ENCODE data around the gene FOXE3.

Gene FOXE3

DNA sequence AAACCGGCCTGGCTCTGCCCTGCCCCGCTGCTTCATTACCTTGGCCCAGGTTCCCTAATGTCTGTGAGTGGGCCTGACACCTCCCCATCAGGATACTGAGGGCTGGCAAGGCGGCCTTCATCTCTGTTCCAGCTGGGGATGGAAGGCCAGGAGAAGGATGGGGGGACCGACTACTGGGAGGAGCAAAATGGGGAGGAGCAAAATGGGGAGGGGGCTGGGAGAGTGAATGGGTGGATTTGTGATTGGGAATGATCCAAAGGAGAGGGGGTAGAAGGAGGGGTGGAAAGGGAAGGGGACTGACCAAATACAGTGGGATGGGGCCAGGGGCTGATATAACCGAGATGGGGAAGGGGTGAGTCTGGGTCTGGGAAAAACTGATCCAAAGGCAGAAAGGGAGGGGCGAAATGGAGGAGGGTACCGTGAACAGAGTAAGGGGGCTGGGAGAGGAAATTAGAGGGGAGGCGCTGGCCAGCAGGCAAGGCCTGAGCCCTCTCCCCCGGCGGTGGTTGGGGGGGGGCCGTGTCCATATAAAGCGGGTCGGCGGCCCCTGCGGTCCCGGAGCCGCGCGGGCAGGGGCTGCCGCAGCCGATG is at the start of gene FOXE3:
Gene FOXE3, plus strand, starts transcription at position 558 of the 591 bp plus-strand sequence. Its CDS starts 31 bp downstream, at position 589.
- Histone ChIP-seq H3K9ac (ENCODE audit: low read length) (no peak within 1 kb of the TSS), H3K9me2 (replicated peaks; ENCODE audit: insufficient read depth, low read length) (no peaks in the 10 kb centered on the region), H3K79me2 (ENCODE audit: low read length) (no peaks in the 10 kb centered on the region), H2AFZ (ENCODE audit: low read length) (no peak within 1 kb of the TSS), H3K36me3 (replicated peaks; ENCODE audit: insufficient read depth, low read length) (no peaks in the 10 kb centered on the region), H3K9me3 (replicated peaks; ENCODE audit: insufficient read depth, low read length) (no peaks in the 10 kb centered on the region), H3K4me1 (ENCODE audit: low read length) (no peaks in the 10 kb centered on the region), H3K27me3 (replicated peaks; ENCODE audit: insufficient read depth, low read length) (no peaks in the 10 kb centered on the region), H4K20me1 (ENCODE audit: insufficient read depth, low read length) (no peaks in the 10 kb centered on the region), H3K4me3 (ENCODE audit: low read length) (no peak within 1 kb of the TSS), H3F3A (ENCODE audit: insufficient read depth, low read length) (no peaks in the 10 kb centered on the region), H3K27ac (ENCODE audit: low read length) (no peak within 1 kb of the TSS), H3K4me2 (ENCODE audit: low read depth, low read length) (no peak within 1 kb of the TSS)
- DNase-seq = no peak
- TF ChIP-seq EZH2phosphoT487 (IDR thresholded peaks at IDR 0.05; ENCODE audit: low read length) = no peak
- TF ChIP-seq, protein P1, sequence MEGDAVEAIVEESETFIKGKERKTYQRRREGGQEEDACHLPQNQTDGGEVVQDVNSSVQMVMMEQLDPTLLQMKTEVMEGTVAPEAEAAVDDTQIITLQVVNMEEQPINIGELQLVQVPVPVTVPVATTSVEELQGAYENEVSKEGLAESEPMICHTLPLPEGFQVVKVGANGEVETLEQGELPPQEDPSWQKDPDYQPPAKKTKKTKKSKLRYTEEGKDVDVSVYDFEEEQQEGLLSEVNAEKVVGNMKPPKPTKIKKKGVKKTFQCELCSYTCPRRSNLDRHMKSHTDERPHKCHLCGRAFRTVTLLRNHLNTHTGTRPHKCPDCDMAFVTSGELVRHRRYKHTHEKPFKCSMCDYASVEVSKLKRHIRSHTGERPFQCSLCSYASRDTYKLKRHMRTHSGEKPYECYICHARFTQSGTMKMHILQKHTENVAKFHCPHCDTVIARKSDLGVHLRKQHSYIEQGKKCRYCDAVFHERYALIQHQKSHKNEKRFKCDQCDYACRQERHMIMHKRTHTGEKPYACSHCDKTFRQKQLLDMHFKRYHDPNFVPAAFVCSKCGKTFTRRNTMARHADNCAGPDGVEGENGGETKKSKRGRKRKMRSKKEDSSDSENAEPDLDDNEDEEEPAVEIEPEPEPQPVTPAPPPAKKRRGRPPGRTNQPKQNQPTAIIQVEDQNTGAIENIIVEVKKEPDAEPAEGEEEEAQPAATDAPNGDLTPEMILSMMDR (IDR thresholded peaks at IDR 0.05; ENCODE audit: low read length) = no peak
- TF ChIP-seq EZH2 (optimal IDR thresholded peaks at IDR 0.05; ENCODE audit: low read depth, low read length) = no peak

DNA sequence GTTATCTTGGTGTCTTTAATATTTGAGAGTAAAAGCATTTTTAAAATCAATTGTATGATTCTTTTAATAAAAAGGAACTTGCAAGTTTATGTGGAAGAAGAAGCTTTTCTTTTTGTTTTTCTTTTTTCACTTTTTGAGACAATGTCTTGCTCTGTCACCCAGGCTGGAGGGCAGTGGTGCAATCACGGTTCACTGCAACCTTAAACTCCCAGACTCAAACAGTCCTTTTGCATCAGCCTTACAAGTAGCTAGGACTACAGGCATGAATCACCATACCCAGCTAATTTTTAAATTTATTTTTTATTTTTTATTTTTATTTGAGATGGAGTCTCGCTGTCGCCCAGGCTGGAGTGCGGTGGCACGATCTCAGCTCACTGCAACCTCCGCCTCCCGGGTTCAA is 48.4 kb upstream of the FOXE3 start:
- Histone ChIP-seq H3F3A (ENCODE audit: insufficient read depth, low read length) (no peaks in the 10 kb centered on the region), H3K9me3 (replicated peaks; ENCODE audit: insufficient read depth, low read length) (no peaks in the 10 kb centered on the region), H3K4me2 (ENCODE audit: low read depth, low read length) (no peak overlapping the region), H3K36me3 (replicated peaks; ENCODE audit: insufficient read depth, low read length) (no peaks in the 10 kb centered on the region; the same call in 1 of the 2 replicates), H3K27ac (ENCODE audit: low read length) (no peak overlapping the region), H3K79me2 (ENCODE audit: low read length) (peaks cover 23% of the 10 kb centered on the region), H3K9ac (ENCODE audit: low read length) (no peak overlapping the region), H2AFZ (ENCODE audit: low read length) (no peak overlapping the region), H3K4me3 (ENCODE audit: low read length) (no peak overlapping the region), H3K4me1 (ENCODE audit: low read length) (no peaks in the 10 kb centered on the region), H3K9me2 (replicated peaks; ENCODE audit: insufficient read depth, low read length) (no peaks in the 10 kb centered on the region), H4K20me1 (ENCODE audit: insufficient read depth, low read length) (no peaks in the 10 kb centered on the region), H3K27me3 (replicated peaks; ENCODE audit: insufficient read depth, low read length) (no peaks in the 10 kb centered on the region)
- no peak for DNase-seq
- TF ChIP-seq EZH2 (optimal IDR thresholded peaks at IDR 0.05; ENCODE audit: low read depth, low read length) (no peak), EZH2phosphoT487 (IDR thresholded peaks at IDR 0.05; ENCODE audit: low read length) (no peak)
- TF ChIP-seq, protein P1 (IDR thresholded peaks at IDR 0.05; ENCODE audit: low read length) = no peak

DNA sequence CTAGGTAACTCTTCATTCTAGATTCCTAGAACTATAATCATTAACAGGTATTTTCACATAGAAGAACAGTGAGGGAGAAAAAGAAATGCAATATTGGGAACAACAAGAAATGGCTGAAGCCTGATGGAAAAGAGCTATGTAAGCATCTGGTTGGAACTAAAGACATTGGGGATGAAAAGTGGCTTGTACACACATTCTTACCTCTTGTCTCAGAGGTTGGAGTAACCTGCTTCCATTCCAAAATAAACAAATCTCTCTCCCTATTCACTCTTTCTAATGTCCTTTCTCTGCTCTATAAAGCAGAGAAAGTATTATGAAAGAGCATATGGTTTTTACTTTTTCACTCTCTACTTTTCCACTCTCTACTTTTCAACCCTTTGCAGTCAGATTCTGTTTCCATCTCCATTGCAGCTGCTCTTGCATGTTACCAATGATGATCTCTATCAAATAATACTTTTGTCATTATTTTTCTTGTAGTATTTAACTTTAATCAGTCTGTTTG is 45.0 kb upstream of the FOXE3 start:
- H3K4me2 ChIP-seq (ENCODE audit: low read depth, low read length) = no peak overlapping the region
- no peaks in the 10 kb centered on the region for H3F3A ChIP-seq (ENCODE audit: insufficient read depth, low read length)
- TF ChIP-seq, protein P1 (IDR thresholded peaks at IDR 0.05; ENCODE audit: low read length) = no peak
- TF ChIP-seq EZH2 (optimal IDR thresholded peaks at IDR 0.05; ENCODE audit: low read depth, low read length) = no peak
- TF ChIP-seq EZH2phosphoT487 (IDR thresholded peaks at IDR 0.05; ENCODE audit: low read length) = no peak
- H2AFZ ChIP-seq (ENCODE audit: low read length) = no peak overlapping the region
- no peak overlapping the region for H3K27ac ChIP-seq (ENCODE audit: low read length)
- H3K4me1 ChIP-seq (ENCODE audit: low read length) = no peaks in the 10 kb centered on the region
- H3K4me3 ChIP-seq (ENCODE audit: low read length) = no peak overlapping the region
- no peaks in the 10 kb centered on the region for H3K9me2 ChIP-seq (replicated peaks; ENCODE audit: insufficient read depth, low read length)
- no peak for DNase-seq
- no peaks in the 10 kb centered on the region; the same call in 1 of the 2 replicates for H3K36me3 ChIP-seq (replicated peaks; ENCODE audit: insufficient read depth, low read length)
- H3K27me3 ChIP-seq (replicated peaks; ENCODE audit: insufficient read depth, low read length) = no peaks in the 10 kb centered on the region
- no peak overlapping the region for H3K9ac ChIP-seq (ENCODE audit: low read length)
- H3K9me3 ChIP-seq (replicated peaks; ENCODE audit: insufficient read depth, low read length) = no peaks in the 10 kb centered on the region
- no peaks in the 10 kb centered on the region for H4K20me1 ChIP-seq (ENCODE audit: insufficient read depth, low read length)
- H3K79me2 ChIP-seq (ENCODE audit: low read length) = 0 out of 2 replicates have a peak, but pooled peaks cover 4% of the 10 kb centered on the region
